HCT116 (cell line): ENCODE measurements around the gene WNT3A. TPM values are rescaled to one million over a fixed set of nuclear protein-coding genes. Genes with fewer than 3 reads are reported as not detected.

Source experiments
- ATAC-seq: fragments of 200-7000 bp; cut with Tn5 transposase; 2 replicates; pipeline ENCODE4 v1.9.1; 2020; ENCODE audit warnings: mild to moderate bottlenecking, moderate library complexity
- BruUV-seq: library from RNA; stranded (reverse); fragments of 400-500 nt; replicated peaks from 2 replicates; lab custom pipeline; 2021; lab: Mats Ljungman, UMichigan
- CTCF ChIA-PET: fragments of 300-600 bp; sonication (Branson Sonifier 250); formaldehyde crosslinking; loops from one replicate; lab custom pipeline; 2021; ENCODE audit warnings: antibody characterized with exemption; lab: Charles Lee
- POLR2A ChIA-PET: fragments of 300-600, 350-600 bp; sonication (Branson Sonifier 250); formaldehyde crosslinking; loops from one replicate; lab custom pipeline; 2021; ENCODE audit warnings: antibody characterized with exemption; lab: Charles Lee
- RAD21 ChIA-PET, 2 experiments: fragments of 300-600 bp; sonication (Branson Sonifier 250); formaldehyde crosslinking; loops; one replicate each; lab custom pipeline; 2023; ENCODE audit warnings: low total read pairs in 2 of 2; ENCODE audit not compliant: uncharacterized antibody in 2 of 2, unreplicated experiment in 2 of 2, low non-redundant PET in 1 of 2; lab: Charles Lee
- DNase-seq: peaks from one replicate; pipeline ENCODE4 v3.0.0-alpha.2; 2010; ENCODE audit warnings: low read depth, low spot score
- H2AFZ ChIP-seq: fragments of 200-600 bp; shearing (Covaris generic), sonication (generic); 2 replicates; pipeline ENCODE4 v1.6.1; 2017; ENCODE audit warnings: low read depth, mixed run types, mixed read lengths, antibody characterized with exemption, low read length; ENCODE audit not compliant: poor library complexity, severe bottlenecking
- H3K27ac ChIP-seq: 2 replicates; pipeline ENCODE4 v1.5.1; 2012; ENCODE audit warnings: low read depth, low read length
- H3K27me3 ChIP-seq: fragments of 200-600 bp; sonication (generic); 2 replicates; pipeline ENCODE4 v1.6.1; 2016; ENCODE audit warnings: mixed run types, low read length, mixed read lengths; ENCODE audit not compliant: insufficient read depth
- H3K36me3 ChIP-seq, 2 experiments: fragments of 200-500 bp in 1 of 2; fragments of 200-600 bp in 1 of 2; sonication (Bioruptor generic) in 1 of 2; sonication (generic) in 1 of 2; 2 replicates each; pipeline versions ENCODE4 v1.5.1 to v1.6.1; 2014 to 2016; ENCODE audit warnings: low read length in 2 of 2, inconsistent platforms in 1 of 2, mixed read lengths in 1 of 2, mixed run types in 1 of 2; ENCODE audit not compliant: insufficient read depth in 2 of 2, control insufficient read depth in 1 of 2
- H3K4me1 ChIP-seq, 2 experiments: fragments of 200-600 bp in 1 of 2; sonication (generic) in 1 of 2; 2 replicates each; pipeline versions ENCODE4 v1.5.1 to v1.6.1; 2012 to 2017; ENCODE audit warnings: low read length in 2 of 2, inconsistent platforms in 1 of 2, mild to moderate bottlenecking in 1 of 2, mixed read lengths in 1 of 2, mixed run types in 1 of 2, moderate library complexity in 1 of 2; ENCODE audit not compliant: insufficient read depth in 2 of 2, control insufficient read depth in 1 of 2
- H3K4me2 ChIP-seq: fragments of 200-600 bp; sonication (generic); 2 replicates; pipeline ENCODE4 v1.6.1; 2017; ENCODE audit warnings: mixed run types, low read length, mixed read lengths
- H3K4me3 ChIP-seq, 2 experiments: fragments of 200-600 bp in 1 of 2; sonication (generic) in 1 of 2; replicated peaks in 1 of 2; 2 replicates each; pipeline ENCODE4 v1.5.1; 2011 to 2016; ENCODE audit warnings: low read length in 2 of 2, control low read depth in 1 of 2, low read depth in 1 of 2, mild to moderate bottlenecking in 1 of 2, mixed read lengths in 1 of 2, mixed run types in 1 of 2
- H3K79me2 ChIP-seq: fragments of 200-600 bp; sonication (generic); 2 replicates; pipeline ENCODE4 v1.6.1; 2017; ENCODE audit warnings: mild to moderate bottlenecking, mixed run types, low read length, moderate library complexity, mixed read lengths; ENCODE audit not compliant: insufficient read depth
- H3K9ac ChIP-seq: fragments of 200-600 bp; sonication (generic); 2 replicates; pipeline ENCODE4 v1.6.1; 2016; ENCODE audit warnings: low read length, mixed read lengths
- H3K9me2 ChIP-seq: fragments of 200-600 bp; sonication (generic), shearing (Covaris generic); 2 replicates; pipeline ENCODE4 v1.6.1; 2017; ENCODE audit warnings: mixed run types, mild to moderate bottlenecking, moderate library complexity; ENCODE audit not compliant: insufficient read depth
- H3K9me3 ChIP-seq, 2 experiments: fragments of 200-500 bp in 1 of 2; fragments of 200-600 bp in 1 of 2; sonication (Bioruptor generic) in 1 of 2; sonication (generic) in 1 of 2; 2 replicates each; pipeline ENCODE4 v1.6.1; 2014 to 2017; ENCODE audit warnings: low read length in 2 of 2, mixed read lengths in 2 of 2, inconsistent platforms in 1 of 2, low read depth in 1 of 2, mild to moderate bottlenecking in 1 of 2, mixed run types in 1 of 2, moderate library complexity in 1 of 2; ENCODE audit not compliant: control insufficient read depth in 1 of 2, insufficient read depth in 1 of 2
- H4K20me1 ChIP-seq: fragments of 200-600 bp; sonication (generic), shearing (Covaris generic); 2 replicates; pipeline ENCODE4 v1.6.1; 2017; ENCODE audit warnings: mixed run types, mild to moderate bottlenecking, moderate library complexity; ENCODE audit not compliant: insufficient read depth
- CBX3 ChIP-seq: IDR thresholded peaks from 2 replicates; pipeline ENCODE4 v1.6.1; 2012; ENCODE audit warnings: low read depth
- EGR1 ChIP-seq: IDR thresholded peaks from 2 replicates; pipeline ENCODE4 v1.6.1; 2012; ENCODE audit warnings: low read depth
- ELF1 ChIP-seq: IDR thresholded peaks from 2 replicates; pipeline ENCODE4 v1.6.1; 2012; ENCODE audit warnings: low read depth, borderline replicate concordance
- EZH2 ChIP-seq: fragments of 200-600 bp; sonication (generic); IDR thresholded peaks from 2 replicates; pipeline ENCODE4 v1.6.1; 2017; ENCODE audit warnings: antibody characterized with exemption, mixed run types
- FOSL1 ChIP-seq: IDR thresholded peaks from 2 replicates; pipeline ENCODE4 v1.6.1; 2012; ENCODE audit warnings: low read depth
- JUND ChIP-seq: IDR thresholded peaks from 2 replicates; pipeline ENCODE4 v1.6.1; 2012
- POLR2A ChIP-seq: IDR thresholded peaks from 2 replicates; pipeline ENCODE4 v1.7.0; 2011; ENCODE audit warnings: borderline replicate concordance; ENCODE audit not compliant: insufficient read depth, insufficient read length; ENCODE audit errors: extremely low read depth
- SRF ChIP-seq: IDR thresholded peaks from 2 replicates; pipeline ENCODE4 v1.6.1; 2012; ENCODE audit warnings: low read depth
- TCF7L2 ChIP-seq: IDR thresholded peaks from 2 replicates; pipeline ENCODE4 v1.7.0; 2011; ENCODE audit warnings: borderline replicate concordance, inconsistent platforms; ENCODE audit not compliant: insufficient read depth, insufficient read length; ENCODE audit errors: extremely low read depth
- YY1 ChIP-seq: IDR thresholded peaks from 2 replicates; pipeline ENCODE4 v1.6.1; 2011; ENCODE audit warnings: low read length, low read depth, moderate library complexity, mild to moderate bottlenecking; ENCODE audit not compliant: insufficient replicate concordance; ENCODE audit errors: extremely low read depth
- ZNF274 ChIP-seq: fragments of 200-500 bp; sonication (Bioruptor generic); IDR thresholded peaks from 2 replicates; pipeline ENCODE4 v1.6.1; 2014; ENCODE audit warnings: mild to moderate bottlenecking, low read depth, low read length, inconsistent platforms
- intact Hi-C: fragments of 100-400 bp; cut with micrococcal nuclease; formaldehyde crosslinking; loops from 2 replicates; pipeline ENCODE4 v1.10.0; 2022
- total RNA-seq: library from RNA; stranded (reverse); gene quantifications from one replicate; pipeline ENCODE4 v1.2.1, GENCODE V29; 2021; ENCODE audit not compliant: unreplicated experiment
- TF ChIP-seq, protein P1 (sequence below): IDR thresholded peaks from 2 replicates; pipeline ENCODE4 v1.6.1; 2012
- TF ChIP-seq, protein P2 (sequence below): IDR thresholded peaks from 2 replicates; pipeline ENCODE4 v1.6.1; 2012; ENCODE audit warnings: low read depth
- TF ChIP-seq, protein P3 (sequence below): IDR thresholded peaks from 2 replicates; pipeline ENCODE4 v1.6.1; 2011; ENCODE audit warnings: mild to moderate bottlenecking, low read length, moderate library complexity; ENCODE audit not compliant: insufficient replicate concordance; ENCODE audit errors: extremely low read depth

The WNT3A gene
- total RNA-seq, 1 experiment from 2014 or later: 3.7 TPM

DNA sequence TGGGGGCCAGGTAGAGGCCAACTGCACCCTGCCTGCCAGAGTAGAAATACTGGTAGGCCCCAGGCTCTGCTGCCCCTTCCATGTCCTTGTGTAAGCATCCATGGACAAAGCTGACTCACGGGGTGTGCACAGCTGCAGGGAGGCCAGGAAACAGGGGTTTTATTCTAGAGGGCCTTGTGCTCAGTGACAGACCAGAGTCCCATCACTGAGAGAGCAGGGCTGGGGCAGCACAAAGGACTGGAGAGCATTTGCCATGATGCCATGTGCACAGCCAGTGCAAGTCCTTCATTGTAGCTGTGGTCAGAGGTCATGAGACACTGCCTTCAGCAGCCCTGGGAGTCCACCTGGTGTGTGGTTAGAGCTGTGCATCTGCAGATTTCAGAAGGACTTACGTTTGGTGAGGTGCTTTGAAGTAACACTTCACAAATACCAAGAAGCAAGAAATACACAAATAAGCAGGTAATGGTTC, 83.8 kb downstream of the WNT3A start:
- H3K36me3 ChIP-seq: peaks cover 0 to 65% of the 10 kb centered on the region in 2 experiments; a peak in 2 of 4 replicates
- POLR2A ChIA-PET: interaction anchor here (1.3 kb wide), 1 partner anchor 9 kb away, joined by 4 read pairs; the partner anchor contains the start of gene ARF1
- RAD21 ChIA-PET: no interaction called here
- H3K4me1 ChIP-seq: peaks cover 3 to 21% of the 10 kb centered on the region in 2 experiments; a peak in 3 of 4 replicates
- H3K27ac ChIP-seq: no peak overlapping the region
- TF ChIP-seq ELF1 (no peak), YY1 (no peak), ZNF274 (no peak), FOSL1 (no peak), JUND (no peak)
- DNase-seq (no peak), ATAC-seq (no peak)
- H3K4me2 ChIP-seq: no peak overlapping the region
- H4K20me1 ChIP-seq: peaks cover 57% of the 10 kb centered on the region; the same call in 1 of the 2 replicates
- H3K4me3 ChIP-seq: no peak overlapping the region
- CTCF ChIA-PET: interaction anchor here (1.1 to 1.3 kb wide), 2 partner anchors 9 kb away, joined by 3 read pairs; partner anchors contain the start of gene ARF1
- no peak overlapping the region for H3K9ac ChIP-seq
- H3K79me2 ChIP-seq: peaks cover 100% of the 10 kb centered on the region
- intact Hi-C loops: no loop called here
- peaks cover 10 to 19% of the 10 kb centered on the region in 2 experiments; a peak in 2 of 4 replicates for H3K9me3 ChIP-seq
- no peaks in the 10 kb centered on the region for H3K27me3 ChIP-seq
- BruUV-seq: no TSS peak
- H2AFZ ChIP-seq: no peak overlapping the region
- H3K9me2 ChIP-seq: no peaks in the 10 kb centered on the region

DNA sequence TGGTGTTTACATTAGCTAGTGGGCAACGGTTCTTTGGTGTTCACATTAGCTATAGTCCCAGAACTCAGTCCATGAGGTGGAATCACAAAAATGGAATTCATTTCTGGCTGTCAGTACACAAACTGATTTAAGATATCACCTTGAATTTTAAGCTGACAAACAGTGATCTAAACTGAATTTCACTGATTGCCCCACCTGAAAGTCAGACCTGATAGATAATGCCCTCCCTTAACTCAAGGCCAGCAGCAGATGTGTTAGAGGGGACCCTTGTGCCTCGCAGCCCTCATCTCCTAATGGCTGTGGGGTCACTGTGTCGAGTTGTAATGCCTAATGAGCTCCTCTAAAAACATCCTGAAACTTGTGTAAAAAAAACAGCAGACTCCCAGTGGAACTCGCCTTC, 84.3 kb downstream of the WNT3A start:
- intact Hi-C loops: no loop called here
- Histone ChIP-seq H3K27me3 (no peaks in the 10 kb centered on the region), H3K9me3 (peaks cover 10 to 19% of the 10 kb centered on the region in 2 experiments; a peak in 2 of 4 replicates), H3K27ac (no peak overlapping the region), H3K4me3 (no peak overlapping the region)
- BruUV-seq: no TSS peak
- POLR2A ChIA-PET: interaction anchor here (1.3 kb wide), 1 partner anchor 9 kb away, joined by 4 read pairs; the partner anchor contains the start of gene ARF1
- no peak for DNase-seq
- no peak for ATAC-seq
- TF ChIP-seq EZH2 (no peak), EGR1 (no peak), JUND (no peak), TCF7L2 (no peak), POLR2A (no peak), YY1 (no peak), CBX3 (no peak), SRF (no peak)
- TF ChIP-seq, protein P1, sequence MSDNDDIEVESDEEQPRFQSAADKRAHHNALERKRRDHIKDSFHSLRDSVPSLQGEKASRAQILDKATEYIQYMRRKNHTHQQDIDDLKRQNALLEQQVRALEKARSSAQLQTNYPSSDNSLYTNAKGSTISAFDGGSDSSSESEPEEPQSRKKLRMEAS: no peak
- TF ChIP-seq, protein P2, sequence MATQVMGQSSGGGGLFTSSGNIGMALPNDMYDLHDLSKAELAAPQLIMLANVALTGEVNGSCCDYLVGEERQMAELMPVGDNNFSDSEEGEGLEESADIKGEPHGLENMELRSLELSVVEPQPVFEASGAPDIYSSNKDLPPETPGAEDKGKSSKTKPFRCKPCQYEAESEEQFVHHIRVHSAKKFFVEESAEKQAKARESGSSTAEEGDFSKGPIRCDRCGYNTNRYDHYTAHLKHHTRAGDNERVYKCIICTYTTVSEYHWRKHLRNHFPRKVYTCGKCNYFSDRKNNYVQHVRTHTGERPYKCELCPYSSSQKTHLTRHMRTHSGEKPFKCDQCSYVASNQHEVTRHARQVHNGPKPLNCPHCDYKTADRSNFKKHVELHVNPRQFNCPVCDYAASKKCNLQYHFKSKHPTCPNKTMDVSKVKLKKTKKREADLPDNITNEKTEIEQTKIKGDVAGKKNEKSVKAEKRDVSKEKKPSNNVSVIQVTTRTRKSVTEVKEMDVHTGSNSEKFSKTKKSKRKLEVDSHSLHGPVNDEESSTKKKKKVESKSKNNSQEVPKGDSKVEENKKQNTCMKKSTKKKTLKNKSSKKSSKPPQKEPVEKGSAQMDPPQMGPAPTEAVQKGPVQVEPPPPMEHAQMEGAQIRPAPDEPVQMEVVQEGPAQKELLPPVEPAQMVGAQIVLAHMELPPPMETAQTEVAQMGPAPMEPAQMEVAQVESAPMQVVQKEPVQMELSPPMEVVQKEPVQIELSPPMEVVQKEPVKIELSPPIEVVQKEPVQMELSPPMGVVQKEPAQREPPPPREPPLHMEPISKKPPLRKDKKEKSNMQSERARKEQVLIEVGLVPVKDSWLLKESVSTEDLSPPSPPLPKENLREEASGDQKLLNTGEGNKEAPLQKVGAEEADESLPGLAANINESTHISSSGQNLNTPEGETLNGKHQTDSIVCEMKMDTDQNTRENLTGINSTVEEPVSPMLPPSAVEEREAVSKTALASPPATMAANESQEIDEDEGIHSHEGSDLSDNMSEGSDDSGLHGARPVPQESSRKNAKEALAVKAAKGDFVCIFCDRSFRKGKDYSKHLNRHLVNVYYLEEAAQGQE: no peak
- TF ChIP-seq, protein P3, sequence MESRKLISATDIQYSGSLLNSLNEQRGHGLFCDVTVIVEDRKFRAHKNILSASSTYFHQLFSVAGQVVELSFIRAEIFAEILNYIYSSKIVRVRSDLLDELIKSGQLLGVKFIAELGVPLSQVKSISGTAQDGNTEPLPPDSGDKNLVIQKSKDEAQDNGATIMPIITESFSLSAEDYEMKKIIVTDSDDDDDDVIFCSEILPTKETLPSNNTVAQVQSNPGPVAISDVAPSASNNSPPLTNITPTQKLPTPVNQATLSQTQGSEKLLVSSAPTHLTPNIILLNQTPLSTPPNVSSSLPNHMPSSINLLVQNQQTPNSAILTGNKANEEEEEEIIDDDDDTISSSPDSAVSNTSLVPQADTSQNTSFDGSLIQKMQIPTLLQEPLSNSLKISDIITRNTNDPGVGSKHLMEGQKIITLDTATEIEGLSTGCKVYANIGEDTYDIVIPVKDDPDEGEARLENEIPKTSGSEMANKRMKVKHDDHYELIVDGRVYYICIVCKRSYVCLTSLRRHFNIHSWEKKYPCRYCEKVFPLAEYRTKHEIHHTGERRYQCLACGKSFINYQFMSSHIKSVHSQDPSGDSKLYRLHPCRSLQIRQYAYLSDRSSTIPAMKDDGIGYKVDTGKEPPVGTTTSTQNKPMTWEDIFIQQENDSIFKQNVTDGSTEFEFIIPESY: no peak
- TF ChIP-seq, all 23 proteins: peak for 0
- RAD21 ChIA-PET: no interaction called here
- H2AFZ ChIP-seq: no peak overlapping the region
- CTCF ChIA-PET: interaction anchor here (1.1 to 1.3 kb wide), 2 partner anchors 9 kb away, joined by 3 read pairs; partner anchors contain the start of gene ARF1
- H3K36me3 ChIP-seq: peaks cover 0 to 66% of the 10 kb centered on the region in 2 experiments; a peak in 2 of 4 replicates
- H3K4me1 ChIP-seq: peaks cover 3 to 17% of the 10 kb centered on the region in 2 experiments; a peak in 3 of 4 replicates
- peaks cover 58% of the 10 kb centered on the region; the same call in 1 of the 2 replicates for H4K20me1 ChIP-seq
- no peak overlapping the region for H3K9ac ChIP-seq
- no peak overlapping the region for H3K4me2 ChIP-seq
- peaks cover 100% of the 10 kb centered on the region for H3K79me2 ChIP-seq
- no peaks in the 10 kb centered on the region for H3K9me2 ChIP-seq
